ENCODE measurements around the gene ELMO1. TPM values are rescaled to one million over a fixed set of nuclear protein-coding genes. Genes with fewer than 3 reads are reported as not detected.

ELMO1 gene
- total RNA-seq, 1 donor from 2014 or later = 127 TPM

DNA sequence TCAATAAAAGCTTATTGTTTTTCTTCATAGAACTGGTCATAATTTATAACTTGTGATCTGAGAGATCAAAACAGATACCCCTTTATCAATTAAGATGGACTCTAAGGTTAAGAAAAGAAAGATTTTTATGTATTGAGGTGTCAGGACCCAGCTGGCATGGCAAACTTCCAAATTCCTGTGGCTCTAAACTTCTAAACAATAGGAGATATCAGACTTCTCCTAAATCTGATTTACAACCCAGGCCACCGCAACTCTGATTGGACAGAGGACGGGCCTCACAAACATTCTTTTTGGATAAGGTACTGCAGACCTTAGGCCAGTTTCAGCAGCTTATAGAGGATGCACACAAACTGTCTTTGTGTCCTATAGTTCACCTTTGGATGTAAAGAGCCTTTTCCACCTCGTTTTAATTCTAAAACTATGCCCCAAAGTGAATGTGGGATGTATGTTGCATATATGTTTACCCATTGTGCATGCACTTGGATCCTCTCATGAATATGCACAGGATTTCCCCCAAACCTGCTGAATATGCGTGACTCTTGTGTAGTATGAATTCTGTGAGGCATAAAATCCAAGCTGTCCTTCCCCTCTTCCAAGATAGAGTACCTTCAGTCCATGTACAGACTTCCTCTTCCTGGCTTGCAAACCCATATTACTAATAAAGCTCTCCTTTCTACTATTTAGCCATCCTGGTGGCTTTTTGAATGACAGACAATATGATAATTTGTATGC is 69.0 kb downstream of the ELMO1 start:
- intact Hi-C loops (cut with micrococcal nuclease) = no loop called here

DNA sequence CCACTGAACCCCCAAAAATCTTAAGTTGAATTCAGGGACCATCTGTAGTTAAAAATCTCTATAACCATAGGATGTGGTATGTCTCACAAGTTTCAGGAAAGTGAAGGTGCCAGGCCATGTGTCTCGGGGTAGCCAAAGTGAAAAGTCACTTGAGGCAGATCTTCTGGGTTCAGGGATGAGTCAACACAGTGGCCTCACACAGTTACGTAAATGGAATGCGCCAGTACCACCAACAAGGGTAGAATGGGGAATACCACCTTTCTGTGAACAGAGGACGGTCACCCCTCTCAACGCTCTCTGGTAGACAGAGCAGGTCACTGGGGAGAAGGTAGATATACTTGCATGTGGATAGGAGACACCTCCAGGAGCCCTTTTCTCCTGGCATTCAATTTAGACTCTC is 71.4 kb downstream of the ELMO1 start:
- intact Hi-C loops (cut with micrococcal nuclease) = no loop called here

DNA sequence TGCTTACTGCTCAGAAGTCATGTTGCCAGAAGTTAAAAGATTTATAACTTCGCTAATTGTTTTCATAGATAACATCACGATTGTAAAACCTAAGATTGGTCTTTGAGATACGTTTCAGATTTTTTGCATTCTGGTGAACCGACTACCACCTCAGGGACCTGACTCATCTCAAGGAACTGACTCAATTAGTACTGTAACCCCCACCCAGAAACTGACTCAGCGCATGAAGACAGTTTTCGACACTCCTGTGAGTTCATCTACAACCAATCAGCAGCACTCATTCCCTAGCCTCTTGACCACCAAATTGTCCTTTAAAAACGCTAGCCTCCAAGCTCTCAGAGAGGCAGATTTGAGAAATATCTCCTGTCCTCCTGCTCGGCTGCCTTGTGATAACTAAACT is 72.3 kb downstream of the ELMO1 start:
- intact Hi-C loops (cut with micrococcal nuclease) = no loop called here

DNA sequence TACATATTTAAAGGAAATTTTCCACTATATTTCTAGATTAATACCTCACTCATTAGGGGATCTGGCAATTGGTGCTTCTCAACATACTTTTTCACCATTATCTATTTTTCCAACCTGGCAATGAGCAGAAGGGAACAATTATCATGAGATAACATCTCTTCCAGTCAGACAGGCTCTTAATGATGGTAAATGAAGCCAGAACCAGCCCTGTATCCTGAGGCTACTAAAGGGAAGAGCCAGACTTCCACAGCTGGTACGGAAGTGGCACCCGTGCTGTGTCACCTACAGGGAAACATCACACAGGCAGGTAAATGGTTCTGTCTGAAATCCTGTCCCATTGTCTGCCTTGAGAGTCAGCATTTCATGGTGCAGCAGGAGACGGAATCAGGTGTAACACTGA is 75.9 kb downstream of the ELMO1 start:
- intact Hi-C loops (cut with micrococcal nuclease) = no loop called here

DNA sequence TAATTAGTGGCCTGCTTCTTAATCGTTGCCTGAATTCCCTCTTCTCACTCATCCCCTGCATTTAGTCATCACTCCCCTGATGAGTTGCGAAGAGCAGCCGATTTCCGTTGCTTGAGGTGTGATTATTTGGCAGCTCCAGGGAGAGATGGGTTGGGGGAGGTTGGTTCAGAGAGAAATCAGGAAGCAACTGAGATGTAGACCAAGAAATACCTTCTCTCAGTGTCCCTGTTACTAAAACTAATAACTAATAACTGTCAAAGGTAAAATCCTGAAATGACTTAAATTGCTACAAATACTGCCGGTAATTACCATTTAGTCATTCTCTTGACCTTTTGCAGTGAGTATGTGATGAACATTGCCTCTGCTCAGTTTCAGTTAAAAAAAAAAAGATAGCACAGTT is 76.9 kb downstream of the ELMO1 start:
- intact Hi-C loops (cut with micrococcal nuclease) = no loop called here

DNA sequence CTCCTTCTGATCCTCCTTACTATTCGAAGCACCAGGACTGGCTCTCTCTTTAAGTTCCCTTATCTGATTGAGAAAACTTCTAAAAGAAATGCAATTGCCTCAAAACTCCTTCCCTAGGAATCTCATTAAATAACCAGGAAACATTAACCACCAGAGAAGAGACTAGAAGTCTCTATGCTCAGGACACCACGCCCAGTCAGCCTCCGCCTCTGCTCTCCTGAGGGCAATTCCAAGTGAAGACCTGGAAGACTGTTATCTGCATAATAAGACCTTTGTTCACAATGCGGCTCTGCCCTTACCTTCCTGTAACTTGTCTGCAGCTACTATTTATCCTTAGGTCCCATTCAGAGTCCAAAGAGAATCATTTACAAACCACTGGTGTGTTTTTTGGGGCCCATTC is 78.8 kb downstream of the ELMO1 start:
- intact Hi-C loops (cut with micrococcal nuclease) = loop anchor here (5.0 kb wide), 1 partner anchor 127 kb away; no protein-coding TSS in a partner anchor

DNA sequence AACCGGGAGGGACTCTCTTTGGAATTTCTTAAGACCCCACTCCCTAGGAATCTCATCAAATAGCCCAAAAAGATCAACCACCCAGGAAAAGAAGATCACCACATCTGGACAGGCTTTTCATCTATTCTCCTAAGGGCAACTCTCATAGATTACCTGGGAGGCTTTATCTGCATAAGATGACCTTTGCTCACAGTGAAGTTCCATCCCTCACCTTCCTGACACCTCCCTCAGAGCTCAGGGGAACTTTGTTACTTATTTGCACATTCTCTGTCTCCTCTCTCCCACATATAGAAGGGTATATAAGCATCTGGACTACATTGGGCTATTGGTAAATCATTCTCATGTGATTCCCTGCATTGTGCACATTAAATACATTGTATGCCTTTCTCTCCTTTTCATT is 80.1 kb downstream of the ELMO1 start:
- intact Hi-C loops (cut with micrococcal nuclease) = loop anchor here (5.0 kb wide), 1 partner anchor 129 kb away; no protein-coding TSS in a partner anchor

DNA sequence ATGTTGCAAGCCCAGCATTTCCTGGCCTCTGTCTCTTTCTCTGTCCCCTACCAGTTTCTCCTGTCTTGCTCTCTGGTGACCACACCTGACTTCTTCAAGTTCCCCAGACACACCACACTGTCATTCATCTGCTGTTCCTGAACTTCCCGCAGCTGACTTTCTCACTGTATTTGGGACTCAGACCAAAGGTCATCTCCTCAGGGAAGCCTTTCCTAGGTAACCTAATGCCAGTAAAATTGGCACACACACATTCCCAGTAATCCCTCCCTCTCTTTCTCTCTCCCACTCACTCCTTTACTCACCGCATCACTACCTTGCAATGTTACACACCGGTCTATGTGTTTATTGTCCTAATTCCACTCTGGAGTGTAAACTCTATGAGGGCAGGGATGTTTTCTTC is 81.7 kb downstream of the ELMO1 start:
- intact Hi-C loops (cut with micrococcal nuclease) = loop anchor here (5.0 kb wide), 1 partner anchor 130 kb away; no protein-coding TSS in a partner anchor

DNA sequence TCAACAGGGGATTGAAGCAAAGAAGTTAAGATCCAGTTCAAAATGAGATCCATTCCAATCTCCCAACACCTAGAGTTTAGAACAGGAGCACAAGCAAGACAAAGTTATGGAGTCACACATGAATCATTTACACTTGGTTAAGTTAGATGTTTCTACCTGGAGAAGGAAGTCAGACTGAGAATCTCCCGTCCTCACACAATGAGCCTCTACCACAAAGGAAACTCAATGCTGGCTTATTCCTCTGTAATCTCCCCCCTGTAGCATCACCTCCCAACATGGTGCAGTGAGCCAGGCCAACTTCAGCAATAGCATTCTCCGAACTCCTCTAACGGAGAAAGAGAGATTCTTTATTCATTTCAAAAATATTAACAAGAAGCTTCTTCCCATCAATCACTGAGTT is 82.2 kb downstream of the ELMO1 start:
- intact Hi-C loops (cut with micrococcal nuclease) = loop anchor here (5.0 kb wide), 1 partner anchor 131 kb away; no protein-coding TSS in a partner anchor

DNA sequence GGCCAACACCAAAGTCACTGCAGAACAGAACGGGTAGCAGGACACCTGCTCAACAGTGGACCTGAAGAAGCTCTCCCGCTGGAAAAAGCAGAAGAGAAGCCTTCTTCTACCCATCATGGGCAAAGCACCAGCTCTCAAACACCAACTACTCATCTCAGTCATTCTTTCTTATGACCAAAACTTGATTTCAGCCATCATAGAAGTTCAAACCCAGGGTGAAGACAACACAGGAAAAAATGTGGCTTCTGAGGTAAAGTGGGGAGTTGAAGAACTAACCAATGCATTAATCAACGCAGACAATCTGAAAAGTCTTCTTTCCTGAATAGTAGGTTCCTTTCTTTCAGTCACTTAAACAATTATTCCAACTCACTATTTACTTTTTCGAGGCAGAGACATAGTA is 83.3 kb downstream of the ELMO1 start:
- intact Hi-C loops (cut with micrococcal nuclease) = loop anchor here (5.0 kb wide), 1 partner anchor 132 kb away; no protein-coding TSS in a partner anchor

DNA sequence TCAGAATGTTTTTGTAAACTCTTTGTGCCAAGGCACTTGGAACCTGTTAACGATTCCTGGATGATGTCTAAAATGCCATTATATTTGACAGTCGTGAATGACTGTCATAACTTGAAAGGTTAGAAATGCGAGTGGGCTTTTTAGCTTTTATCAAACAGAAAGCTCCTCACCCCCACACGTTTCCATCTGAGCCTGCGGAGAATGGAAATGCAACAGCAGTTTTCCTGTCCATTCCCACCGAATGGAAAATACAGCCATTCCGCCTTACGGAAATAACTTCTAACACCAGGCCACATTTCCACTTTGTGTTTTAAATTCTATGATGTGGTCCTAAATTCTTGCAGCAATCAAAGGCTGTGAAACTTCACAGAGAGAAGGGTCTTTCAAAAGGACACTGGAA is 83.8 kb downstream of the ELMO1 start:
- intact Hi-C loops (cut with micrococcal nuclease) = loop anchor here (5.0 kb wide), 1 partner anchor 132 kb away; no protein-coding TSS in a partner anchor

DNA sequence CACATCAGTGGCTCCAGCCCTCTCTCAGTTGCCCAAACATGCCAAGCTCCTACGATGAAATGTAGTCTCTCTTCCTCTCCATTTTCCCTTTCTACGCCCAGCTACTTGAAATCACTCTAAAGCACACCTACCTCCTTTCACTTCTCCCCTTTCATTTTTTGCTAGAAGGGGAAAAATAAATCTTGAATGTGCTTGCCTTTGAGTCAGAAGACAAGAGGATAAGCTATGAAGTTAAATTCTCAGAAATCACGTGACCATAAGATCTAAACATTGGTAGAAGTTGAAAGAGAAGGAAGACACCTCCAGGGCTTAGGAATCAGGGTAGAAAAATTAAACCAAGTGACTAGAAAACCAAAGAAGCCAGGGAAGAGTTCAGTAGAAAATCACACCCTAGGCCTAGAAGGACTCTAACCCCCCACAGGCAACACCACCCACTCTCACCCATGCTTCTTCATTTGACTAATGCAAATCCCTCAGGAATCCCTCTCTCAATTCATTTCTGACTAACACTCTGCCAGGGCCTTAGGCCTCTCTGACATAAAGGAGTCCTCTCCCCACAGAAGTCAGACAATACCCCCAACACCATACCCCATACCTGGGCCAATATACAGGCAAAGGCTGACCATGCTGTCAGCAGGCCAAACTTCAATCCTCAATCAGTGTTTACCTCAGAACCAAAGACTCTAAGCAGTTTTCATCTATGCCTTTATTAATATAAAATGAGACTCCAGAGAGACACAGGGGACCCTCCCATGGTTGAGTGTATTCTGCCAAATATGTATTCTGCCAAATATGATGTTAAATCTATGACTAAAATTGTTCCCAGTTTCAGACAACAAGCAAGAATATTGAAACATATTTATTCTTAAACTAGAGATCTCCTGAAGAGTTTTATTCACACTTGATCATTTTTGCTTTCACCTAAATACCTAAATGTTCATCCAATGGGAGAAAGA is 84.8 kb downstream of the ELMO1 start:
- intact Hi-C loops (cut with micrococcal nuclease) = no loop called here

DNA sequence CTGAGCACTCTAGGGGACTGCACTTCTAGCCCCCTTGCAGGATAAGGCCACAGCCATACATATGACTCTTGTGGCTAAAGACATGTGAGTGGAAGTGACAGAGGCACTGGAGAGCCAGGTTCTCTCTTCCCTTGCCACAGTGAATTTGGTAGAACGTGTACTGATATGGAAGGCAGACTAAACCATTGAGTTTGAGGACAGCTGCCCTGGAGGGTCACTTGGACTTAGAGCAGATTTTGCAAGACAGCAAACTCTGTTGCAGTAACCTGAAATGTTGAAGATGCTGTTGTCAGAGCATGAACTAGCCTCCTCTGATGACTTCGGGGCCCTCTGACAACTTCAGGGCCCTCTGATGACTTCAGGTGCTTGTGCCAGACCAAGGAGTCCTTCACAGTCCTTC is 85.9 kb downstream of the ELMO1 start:
- intact Hi-C loops (cut with micrococcal nuclease) = no loop called here

DNA sequence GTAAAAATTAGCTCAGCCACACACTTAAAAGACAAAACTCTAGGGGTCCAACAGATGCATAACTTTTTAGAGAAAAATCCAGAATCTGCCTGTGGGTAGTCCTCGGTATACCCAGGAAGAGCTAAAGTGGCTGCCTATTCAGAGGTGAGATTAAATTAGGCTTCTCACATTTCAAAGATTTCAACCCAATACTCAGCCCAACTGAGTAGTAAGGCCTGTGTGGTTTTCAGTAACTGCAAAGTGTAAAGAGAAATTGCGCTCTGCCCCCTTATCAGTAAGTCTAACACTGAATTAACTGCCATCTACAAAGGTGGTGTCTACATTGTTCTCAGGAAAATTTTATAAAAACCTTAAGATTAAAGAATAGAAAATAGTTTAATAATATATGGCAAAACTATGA is 88.2 kb downstream of the ELMO1 start:
- intact Hi-C loops (cut with micrococcal nuclease) = no loop called here

DNA sequence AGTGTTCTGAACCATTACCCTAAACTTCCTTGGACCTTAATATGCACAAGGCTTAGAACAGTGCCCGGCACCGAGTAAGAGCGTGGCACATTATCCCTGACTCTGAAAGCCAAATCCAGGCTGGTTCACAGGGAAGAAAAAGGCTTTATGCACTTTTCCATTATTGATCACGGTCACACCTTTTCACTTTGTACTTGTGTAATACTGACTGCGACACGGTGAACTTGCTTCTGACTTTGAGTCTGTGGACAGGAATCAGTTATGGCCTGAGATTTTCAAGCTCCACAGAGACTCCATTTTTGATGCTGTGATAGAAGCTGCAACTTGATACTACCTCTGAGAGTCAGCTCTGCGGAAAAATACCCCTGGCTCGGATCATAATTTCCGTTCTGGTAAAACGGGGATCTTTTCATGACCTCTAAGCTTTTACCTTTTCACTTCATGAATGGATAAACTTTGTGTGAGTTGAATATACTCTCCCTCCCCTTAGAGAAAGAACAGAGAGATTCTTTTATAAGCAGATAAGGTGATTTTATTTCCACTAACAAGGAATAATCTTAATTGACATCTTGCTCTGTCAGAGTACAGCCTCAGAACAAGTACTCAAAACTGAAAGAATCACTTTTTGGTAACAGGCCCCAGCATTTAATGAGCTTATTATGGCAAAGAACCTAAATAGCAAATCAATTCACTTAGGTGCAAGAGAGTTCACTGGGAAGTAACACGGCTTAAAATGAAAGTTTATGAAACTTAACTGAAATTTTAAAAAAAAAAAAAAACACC is 88.8 kb downstream of the ELMO1 start:
- intact Hi-C loops (cut with micrococcal nuclease) = loop anchor here (10.0 kb wide), 1 partner anchor 1665 kb away; the partner anchor contains the start of gene HERPUD2

DNA sequence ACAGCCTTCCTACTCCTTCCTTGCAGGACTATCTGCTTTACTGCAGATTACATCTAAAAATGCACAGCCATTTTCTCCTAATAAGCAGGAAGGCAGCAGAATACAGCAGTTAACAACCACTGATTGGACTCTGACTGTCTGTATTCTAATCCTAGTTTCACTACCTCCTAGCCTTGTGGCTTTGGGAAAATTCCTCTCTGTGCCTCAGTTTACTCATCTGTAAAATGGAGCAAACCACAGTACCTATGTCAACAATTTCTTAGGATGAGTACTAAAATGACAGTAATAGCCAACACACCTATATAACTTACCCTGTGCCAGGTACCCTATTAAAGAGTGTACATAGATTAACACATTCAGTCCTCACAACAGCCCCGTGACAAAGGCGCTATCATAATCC is 89.5 kb downstream of the ELMO1 start:
- intact Hi-C loops (cut with micrococcal nuclease) = loop anchor here (10.0 kb wide), 1 partner anchor 1664 kb away; the partner anchor contains the start of gene HERPUD2

DNA sequence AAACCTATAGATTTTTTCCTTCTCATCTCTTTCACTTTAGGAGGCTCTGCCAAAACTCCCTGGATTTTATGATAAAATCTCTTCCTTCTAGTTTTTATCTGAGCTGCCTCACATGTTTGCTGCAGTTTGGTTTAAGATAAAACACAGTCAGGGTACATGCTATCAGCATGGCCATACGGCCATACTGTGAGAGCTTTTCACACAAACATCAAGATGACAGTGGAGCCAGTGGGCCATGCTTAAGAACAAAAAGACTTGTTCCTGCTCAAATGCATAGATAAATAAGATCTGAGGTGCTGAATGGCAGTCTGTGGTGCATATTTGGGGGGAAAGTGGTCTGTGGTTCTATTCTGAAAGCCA is 91.0 kb downstream of the ELMO1 start:
- intact Hi-C loops (cut with micrococcal nuclease) = loop anchor here (10.0 kb wide), 1 partner anchor 1663 kb away; the partner anchor contains the start of gene HERPUD2

DNA sequence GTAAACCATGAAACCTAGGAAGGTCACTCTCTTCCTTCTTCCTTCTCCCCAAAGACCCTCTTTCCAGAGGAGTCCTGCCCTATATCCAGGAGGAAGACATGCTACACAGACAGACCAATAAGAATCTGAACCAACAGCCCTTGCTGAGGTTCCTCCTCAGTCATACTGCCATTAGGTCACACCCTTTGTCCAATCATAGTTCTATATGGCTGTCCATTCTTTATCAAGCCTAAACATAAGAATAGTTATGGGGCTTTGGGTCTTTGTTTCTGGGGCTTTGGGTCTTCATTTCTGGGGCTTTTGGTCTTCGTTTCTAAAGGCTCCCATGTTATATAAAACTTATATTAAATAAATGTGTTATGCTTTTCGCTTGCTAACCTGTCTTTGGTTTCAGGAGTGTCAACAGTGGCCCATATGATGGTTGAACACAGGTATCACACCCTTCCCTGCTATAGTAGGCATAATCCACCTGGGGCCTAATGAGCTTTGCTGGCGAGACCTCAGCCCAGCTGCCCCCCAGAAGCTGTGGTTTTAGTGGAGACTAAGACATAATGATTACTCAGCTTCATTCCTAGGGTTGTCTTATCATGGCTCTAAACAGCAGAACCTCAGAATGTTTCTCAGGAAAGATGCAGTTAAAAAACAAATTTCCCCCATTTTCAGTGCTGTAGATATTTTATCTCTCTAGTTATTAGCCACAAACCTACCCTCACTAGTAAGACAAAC is 91.6 kb downstream of the ELMO1 start:
- intact Hi-C loops (cut with micrococcal nuclease) = loop anchor here (10.0 kb wide), 1 partner anchor 1662 kb away; the partner anchor contains the start of gene HERPUD2

DNA sequence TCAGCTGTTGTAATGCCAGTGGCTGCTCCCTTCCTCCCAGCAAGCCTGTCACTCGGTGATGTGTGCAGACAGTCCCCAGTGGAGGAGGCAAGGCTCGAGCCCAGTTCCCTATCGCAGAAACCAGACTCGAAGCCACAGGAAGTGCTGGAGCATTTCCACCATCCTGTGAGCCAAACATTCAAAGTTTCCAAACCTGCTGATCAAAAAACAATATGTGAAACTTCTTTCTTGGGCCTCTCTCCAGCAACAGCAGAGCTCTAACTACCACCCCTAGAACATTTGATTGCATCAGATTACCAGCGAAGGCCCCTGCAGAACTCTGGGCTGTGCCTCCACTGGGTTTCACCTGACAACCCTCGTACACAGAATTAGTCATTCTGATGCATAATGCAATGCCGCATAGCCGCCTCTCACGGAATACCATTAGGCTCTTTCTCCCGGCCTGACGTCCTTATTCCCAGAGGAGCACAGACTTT is 94.0 kb downstream of the ELMO1 start:
- intact Hi-C loops (cut with micrococcal nuclease) = loop anchor here (5.0 to 10.0 kb wide), 3 partner anchors 367 to 1660 kb away; partner anchors contain the start of gene HERPUD2

Data from T-helper 1 cell treated with Interleukin-12 subunit alpha and Interleukin-12 subunit beta and Interleukin-4 antibody, amounts not matched to agents 30 ng/mL and 1 ng/mL, for 36 hours (primary cell).